Fibroblast of lung (primary cell): ENCODE data around the gene COX7A2. TPM values are rescaled to one million over a fixed set of nuclear protein-coding genes. Genes with fewer than 3 reads are reported as not detected.

Experiments
- DNase-seq, 2 donors: peaks; one replicate each; pipeline versions ENCODE4 v3.0.0 to v3.0.0-alpha.2; 2010; ENCODE audit warnings: low read depth in 2 of 2
- H2AFZ ChIP-seq: 2 replicates; pipeline ENCODE4 v1.5.1; 2012; ENCODE audit warnings: low read length, control low read depth, inconsistent platforms
- H3K27ac ChIP-seq: 2 replicates; pipeline ENCODE4 v1.5.1; 2011; ENCODE audit warnings: low read length, control low read depth; ENCODE audit not compliant: insufficient read depth
- H3K27me3 ChIP-seq: 2 replicates; pipeline ENCODE4 v1.5.1; 2011; ENCODE audit warnings: mild to moderate bottlenecking, low read length; ENCODE audit not compliant: control insufficient read depth, insufficient read depth
- H3K36me3 ChIP-seq: 2 replicates; pipeline ENCODE4 v1.5.1; 2011; ENCODE audit warnings: low read length; ENCODE audit not compliant: control insufficient read depth, insufficient read depth
- H3K4me1 ChIP-seq: 2 replicates; pipeline ENCODE4 v1.5.1; 2011; ENCODE audit warnings: low read length; ENCODE audit not compliant: control insufficient read depth, insufficient read depth; ENCODE audit errors: extremely low read depth
- H3K4me2 ChIP-seq: 2 replicates; pipeline ENCODE4 v1.5.1; 2011; ENCODE audit warnings: low read length, control low read depth; ENCODE audit not compliant: insufficient read depth; ENCODE audit errors: extremely low read depth
- H3K4me3 ChIP-seq, 4 experiments: fragments of 200-600 bp in 1 of 4; sonication (generic) in 1 of 4; replicated peaks in 1 of 4; 2 replicates each; pipeline ENCODE4 v1.5.1; 2011 to 2016; ENCODE audit warnings: low read length in 4 of 4, low read depth in 3 of 4, mild to moderate bottlenecking in 3 of 4, control low read depth in 2 of 4, inconsistent platforms in 1 of 4, mixed read lengths in 1 of 4; ENCODE audit not compliant: insufficient read depth in 1 of 4; ENCODE audit errors: control extremely low read depth in 1 of 4
- H3K79me2 ChIP-seq: 2 replicates; pipeline ENCODE4 v1.5.1; 2012; ENCODE audit warnings: mild to moderate bottlenecking, low read length, inconsistent platforms; ENCODE audit not compliant: control insufficient read depth, insufficient read depth
- H3K9ac ChIP-seq: 2 replicates; pipeline ENCODE4 v1.5.1; 2011; ENCODE audit warnings: mild to moderate bottlenecking, low read length, control low read depth; ENCODE audit not compliant: insufficient read depth
- H3K9me3 ChIP-seq: 2 replicates; pipeline ENCODE4 v1.5.1; 2012; ENCODE audit warnings: low read depth, low read length; ENCODE audit not compliant: control insufficient read depth, insufficient read depth
- H4K20me1 ChIP-seq: 2 replicates; pipeline ENCODE4 v1.5.1; 2011; ENCODE audit warnings: low read length; ENCODE audit not compliant: control insufficient read depth, insufficient read depth; ENCODE audit errors: extremely low read depth
- CTCF ChIP-seq, 2 donors: IDR thresholded peaks in 1 of 2; conservative IDR thresholded peaks in 1 of 2; 1 replicate in 1 of 2; 2 replicates in 1 of 2; pipeline ENCODE4 v1.5.1; 2011 to 2012; ENCODE audit warnings: low read length in 2 of 2, control low read depth in 1 of 2, inconsistent platforms in 1 of 2, low read depth in 1 of 2, mild to moderate bottlenecking in 1 of 2
- EZH2 ChIP-seq: IDR thresholded peaks from 2 replicates; pipeline ENCODE4 v1.5.1; 2012; ENCODE audit warnings: low read length, control low read depth, mild to moderate bottlenecking; ENCODE audit errors: missing control alignments
- polyA plus RNA-seq, 2 donors: library from polyadenylated mRNA; depleted of rRNA in 1 of 2; stranded (reverse) in 1 of 2; unstranded in 1 of 2; fragments of >200 nt; gene quantifications; 2 replicates each; pipeline ENCODE4 v1.2.1, GENCODE V29; 2011 to 2012; ENCODE audit warnings: missing spikeins in 1 of 2
- total RNA-seq: library from RNA; depleted of rRNA; stranded (reverse); fragments of >200 nt; gene quantifications from 2 replicates; pipeline ENCODE4 v1.2.1, GENCODE V29; 2014

COX7A2 gene
- total and polyA plus RNA-seq, 2 donors (not counting 1 experiment from before 2014, with no cell fraction given): 115 to 159 TPM

DNA sequence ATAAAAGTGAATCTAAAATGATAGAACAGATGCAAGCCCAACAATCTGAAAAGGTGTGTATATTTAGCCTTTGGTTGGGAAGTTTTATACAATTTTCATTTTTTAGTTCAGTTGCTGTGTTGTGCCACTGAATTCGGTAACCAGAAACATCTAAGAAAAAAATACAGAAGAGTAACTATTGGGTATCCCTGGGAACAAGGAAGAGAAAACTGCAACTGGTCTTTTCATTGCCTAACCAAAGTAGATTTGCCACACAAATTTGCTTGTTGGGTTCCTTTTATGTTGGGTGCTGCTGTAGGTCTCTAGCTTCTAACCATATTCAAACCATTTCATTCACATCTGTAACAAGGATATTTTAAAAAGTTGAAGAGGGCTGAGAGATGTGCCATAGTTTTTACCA lies 43.8 kb upstream of the COX7A2 start:
- no peaks in the 10 kb centered on the region for H4K20me1 ChIP-seq
- no peak overlapping the region for H2AFZ ChIP-seq
- H3K9me3 ChIP-seq: no peaks in the 10 kb centered on the region
- no peaks in the 10 kb centered on the region for H3K36me3 ChIP-seq
- H3K4me1 ChIP-seq: no peaks in the 10 kb centered on the region
- no peaks in the 10 kb centered on the region for H3K27me3 ChIP-seq
- no peak overlapping the region for H3K27ac ChIP-seq
- H3K9ac ChIP-seq: no peak overlapping the region
- H3K79me2 ChIP-seq: peaks cover 23% of the 10 kb centered on the region
- no peak overlapping the region for H3K4me2 ChIP-seq
- TF ChIP-seq EZH2 (no peak), CTCF (conservative IDR thresholded peaks at IDR 0.05 in 1 of 2, IDR thresholded peaks at IDR 0.05 in 1 of 2; ENCODE audit: low read depth in 1 of 2, low read length in 2 of 2) (no peak)
- no peak for DNase-seq
- H3K4me3 ChIP-seq: no peak overlapping the region

- H3K4me3 ChIP-seq: no peak overlapping the region
- H3K79me2 ChIP-seq: peaks cover 28% of the 10 kb centered on the region
- TF ChIP-seq CTCF (conservative IDR thresholded peaks at IDR 0.05 in 1 of 2, IDR thresholded peaks at IDR 0.05 in 1 of 2; ENCODE audit: low read depth in 1 of 2, low read length in 2 of 2) (no peak), EZH2 (no peak)
- no peaks in the 10 kb centered on the region for H3K36me3 ChIP-seq
- no peak overlapping the region for H3K9ac ChIP-seq
- no peaks in the 10 kb centered on the region for H4K20me1 ChIP-seq
- no peak overlapping the region for H2AFZ ChIP-seq
- peak overlapping the region; percentile 20 for H3K4me2 ChIP-seq
- no peaks in the 10 kb centered on the region for H3K4me1 ChIP-seq
- H3K9me3 ChIP-seq: no peaks in the 10 kb centered on the region
- H3K27me3 ChIP-seq: no peaks in the 10 kb centered on the region
- H3K27ac ChIP-seq: no peak overlapping the region
- DNase-seq: no peak
These were observed 43.4 kb upstream of the COX7A2 start for GRCh38 chr6:75286955-75287354.

DNA sequence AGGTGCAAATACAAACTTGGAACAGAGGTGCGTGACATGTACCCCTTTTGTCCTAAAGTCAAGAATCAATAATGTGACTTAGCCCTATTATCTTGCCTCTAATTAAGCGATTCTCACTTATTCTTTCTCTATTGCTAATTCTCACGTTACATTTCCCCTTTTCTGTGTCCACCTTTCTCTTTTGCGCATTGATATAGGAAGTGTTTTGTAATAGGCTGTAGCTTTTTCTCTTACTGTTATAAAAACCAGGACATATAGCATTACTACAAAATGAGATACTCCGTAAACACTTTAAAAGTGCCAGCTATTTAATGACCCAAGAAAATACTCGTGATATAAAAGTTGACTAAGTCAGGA lies 41.7 kb upstream of the COX7A2 start:
- TF ChIP-seq EZH2 (no peak), CTCF (conservative IDR thresholded peaks at IDR 0.05 in 1 of 2, IDR thresholded peaks at IDR 0.05 in 1 of 2; ENCODE audit: low read depth in 1 of 2, low read length in 2 of 2) (no peak)
- peaks cover 45% of the 10 kb centered on the region for H3K79me2 ChIP-seq
- H3K27me3 ChIP-seq: no peaks in the 10 kb centered on the region
- H3K9me3 ChIP-seq: no peaks in the 10 kb centered on the region
- H3K36me3 ChIP-seq: no peaks in the 10 kb centered on the region
- H3K9ac ChIP-seq: peak overlapping the region; percentile 2
- no peaks in the 10 kb centered on the region for H4K20me1 ChIP-seq
- peak overlapping the region; percentile 79 for H3K4me2 ChIP-seq
- no peaks in the 10 kb centered on the region for H3K4me1 ChIP-seq
- DNase-seq: no peak
- peak overlapping the region; percentile 59 to 99 (median 94) for H3K4me3 ChIP-seq
- H3K27ac ChIP-seq: peak overlapping the region; percentile 92
- peak overlapping the region; percentile 91 for H2AFZ ChIP-seq
